NCI-H2107 treated with DMSO at 0.1 percent for 48 hours (cell line): ENCODE data around the gene DLEC1.
"Not testable (repeated sequence)": the region's sequence is repeated elsewhere in the genome, so short reads cannot be mapped to it uniquely, and the experiment has no call there.

Source experiments
- DNase-seq: peaks from one replicate; lab custom pipeline; 2025; ENCODE audit not compliant: unreplicated experiment; lab: John Stamatoyannopoulos, UW

DLEC1 gene

DNA sequence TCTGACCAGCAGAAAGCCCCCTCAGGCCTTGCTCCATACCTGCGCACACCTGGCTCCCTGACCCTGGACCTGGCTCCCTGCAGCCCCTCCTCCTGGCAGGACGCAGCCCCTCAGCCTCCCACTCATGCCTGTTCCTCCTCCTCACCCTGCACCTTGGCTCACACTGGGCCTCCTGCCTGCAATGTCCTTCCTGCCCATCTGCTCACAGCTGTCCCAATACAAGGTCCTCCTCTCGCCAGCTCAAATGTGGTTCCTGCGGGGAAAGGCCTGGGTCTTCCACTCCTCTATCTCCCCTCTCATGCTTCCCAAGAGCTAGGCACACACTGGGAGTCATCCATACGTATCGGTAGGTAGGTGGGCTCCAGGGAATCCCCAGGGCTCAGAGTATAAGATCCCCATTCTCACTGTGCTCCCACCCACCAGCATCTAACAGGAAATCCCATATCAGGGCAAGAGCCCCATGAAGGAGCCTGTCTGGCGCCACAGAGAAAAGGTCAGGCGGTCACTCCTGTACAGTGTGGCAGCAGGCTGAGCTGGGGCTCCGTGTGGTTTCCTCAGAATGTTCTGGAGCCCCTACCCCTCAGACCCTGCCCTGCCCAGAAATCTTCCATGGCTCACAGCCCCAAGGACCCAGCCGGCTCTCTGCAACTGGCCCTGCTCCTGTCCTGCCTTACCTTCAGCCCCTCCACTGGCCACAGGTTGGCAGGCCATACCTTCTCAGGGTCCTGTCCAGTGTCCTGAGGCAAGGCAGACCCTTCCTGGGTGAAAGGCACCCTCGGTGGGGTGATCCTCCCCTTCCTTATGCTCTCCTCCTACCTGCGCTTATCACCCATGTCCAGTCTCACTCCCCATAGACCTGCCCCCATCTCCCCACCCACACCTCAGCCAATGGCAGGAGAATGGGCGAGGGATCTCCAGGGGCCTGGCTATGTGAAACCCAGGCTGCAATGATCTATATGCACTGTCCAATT lies 20.4 kb upstream of the DLEC1 start:
- no peak for DNase-seq

- no peak for DNase-seq
Measured at GRCh38 chr3:38019658-38020341, 19.2 kb upstream of the DLEC1 start.

- DNase-seq, result no peak
Measured at GRCh38 chr3:38020342-38020726, 18.7 kb upstream of the DLEC1 start.

DNA sequence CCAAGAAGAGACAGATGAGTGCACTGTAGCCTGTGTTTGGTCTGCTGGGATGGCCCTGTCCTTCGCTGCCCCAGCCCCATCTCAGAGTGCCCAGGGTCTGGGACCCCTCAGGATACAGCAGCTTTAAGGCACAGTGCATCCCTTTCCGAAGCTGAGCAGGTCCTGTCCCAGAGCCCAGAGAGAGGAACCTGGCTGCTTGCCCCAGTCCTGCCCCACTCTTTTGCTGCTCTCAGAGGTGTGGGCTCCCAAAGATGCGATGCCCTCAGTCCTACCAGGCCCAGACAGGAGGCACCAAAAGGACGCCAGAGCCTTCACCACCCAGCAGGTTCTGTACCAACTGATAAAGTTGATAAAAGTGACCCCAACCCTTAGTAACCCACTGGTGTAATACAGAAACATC lies 17.8 kb upstream of the DLEC1 start:
- no peak for DNase-seq

- DNase-seq, result no peak
Measured at GRCh38 chr3:38022301-38022700, 16.7 kb upstream of the DLEC1 start.

- DNase-seq, result no peak
Measured at GRCh38 chr3:38022896-38023709, 15.9 kb upstream of the DLEC1 start.

GRCh38 chr3:38026856-38027255 lies 12.2 kb upstream of the DLEC1 start:
- DNase-seq, result no peak

GRCh38 chr3:38027466-38028465 lies 11.2 kb upstream of the DLEC1 start:
- no peak for DNase-seq

GRCh38 chr3:38028621-38029361 lies 10.2 kb upstream of the DLEC1 start:
- no peak for DNase-seq

- DNase-seq, result no peak
Measured at GRCh38 chr3:38029400-38030125, 9.4 kb upstream of the DLEC1 start, which contains the start of gene PLCD1. TSS of gene PLCD1 (minus strand) at chr3:38029642. CDS start at chr3:38029539, 103 bp downstream.

DNA sequence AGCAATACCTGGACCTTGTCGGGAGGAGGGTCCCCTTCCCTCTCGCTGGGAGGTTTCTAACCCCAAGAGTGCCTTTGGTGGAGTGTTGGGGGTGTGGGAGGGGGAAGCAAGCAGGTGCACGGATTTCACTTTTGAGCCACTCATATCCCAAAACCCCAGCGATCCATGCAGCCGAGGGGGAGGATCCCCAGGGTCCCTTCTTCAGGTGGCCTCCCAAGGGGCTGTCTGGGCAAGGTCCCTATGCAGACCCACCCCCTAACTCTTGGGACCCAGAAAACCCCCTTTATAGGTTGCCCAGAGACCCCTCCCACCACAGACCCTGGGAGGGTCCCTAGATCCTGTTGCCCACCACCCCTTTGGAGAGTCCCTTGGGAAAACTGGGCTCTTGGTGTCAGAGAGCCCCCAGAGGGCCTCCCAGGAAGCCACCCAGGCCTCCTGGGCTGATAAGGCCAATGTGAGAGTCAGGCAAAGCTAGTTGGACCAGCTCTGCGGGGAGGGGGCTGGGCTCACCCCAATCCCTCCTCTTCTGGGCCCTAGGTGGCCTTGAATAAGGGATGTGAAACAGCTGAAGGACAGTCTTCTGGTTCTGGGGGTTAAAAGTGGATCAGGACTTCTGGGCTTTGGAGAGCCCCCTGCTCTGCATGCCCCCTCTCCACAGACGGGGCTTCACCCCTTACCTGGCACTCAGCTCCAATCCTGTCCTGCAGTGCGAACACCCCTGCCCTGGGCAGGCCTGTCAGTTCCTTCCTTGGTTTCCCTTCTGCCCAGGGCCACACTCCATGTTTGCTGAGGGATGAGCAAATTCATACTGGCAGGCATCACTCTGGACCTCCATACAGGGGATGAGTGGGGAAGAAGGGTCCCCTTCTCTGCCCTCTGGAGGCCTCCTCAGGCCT lies 8.6 kb upstream of the DLEC1 start:
- DNase-seq, result no peak

GRCh38 chr3:38031022-38031994 lies 7.7 kb upstream of the DLEC1 start:
- DNase-seq, result no peak

- no peak for DNase-seq
Measured at GRCh38 chr3:38032328-38032865, 6.6 kb upstream of the DLEC1 start.

DNA sequence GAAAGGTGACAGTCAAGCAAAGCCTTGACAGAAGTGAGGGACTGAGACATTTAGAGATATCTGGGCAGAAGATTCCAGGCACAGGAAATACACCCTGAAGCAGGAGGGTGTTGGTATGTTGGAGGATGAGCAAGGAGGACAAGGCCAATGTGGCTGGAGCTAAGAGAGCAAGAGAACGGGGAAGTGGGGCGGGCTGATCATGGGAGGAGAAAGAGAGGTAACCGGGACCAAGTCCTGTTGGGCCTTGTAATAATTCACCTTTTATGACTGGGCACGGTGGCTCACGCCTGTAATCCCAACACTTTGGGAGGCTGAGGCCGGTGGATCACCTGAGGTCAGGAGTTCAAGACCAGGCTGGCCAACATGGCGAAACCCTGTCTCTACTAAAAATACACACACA lies 5.4 kb upstream of the DLEC1 start:
- DNase-seq, result not testable (repeated sequence)

GRCh38 chr3:38034335-38034734 lies 4.7 kb upstream of the DLEC1 start:
- DNase-seq, result not testable (repeated sequence)

DNA sequence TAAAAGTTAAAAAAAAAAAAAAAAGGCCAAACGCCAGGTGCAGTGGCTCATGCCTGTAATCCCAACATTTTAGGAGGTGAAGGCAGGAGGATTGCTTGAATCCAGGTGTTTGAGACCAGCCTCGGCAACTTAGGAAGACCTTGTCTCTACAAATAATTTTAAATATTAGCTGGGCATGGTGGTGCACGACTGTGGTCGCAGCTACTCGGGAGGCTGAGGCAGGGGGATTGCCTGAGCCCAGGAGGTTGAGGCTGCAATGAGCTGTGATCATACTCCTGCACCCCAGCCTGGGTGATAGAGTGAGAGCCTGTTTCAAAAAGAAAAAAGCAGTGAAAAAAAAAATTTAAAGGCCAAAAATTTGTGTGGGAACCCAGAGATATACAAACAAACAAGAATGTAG lies 2.7 kb upstream of the DLEC1 start:
- no peak for DNase-seq
